HG02973 (cell line): ENCODE measurements around the gene CAD.
"Not testable (repeated sequence)": the region's sequence is repeated elsewhere in the genome, so short reads cannot be mapped to it uniquely, and the experiment has no call there.

Experiments
- ATAC-seq: cut with Tn5 transposase; IDR thresholded peaks from one replicate; pipeline ENCODE4 v1.9.1; 2021; ENCODE audit warnings: moderate library complexity; ENCODE audit not compliant: unreplicated experiment

The CAD gene

GRCh38 chr2:27217173-27218121 lies at the start of gene CAD:
CAD (plus strand) TSS chr2:27217369; CDS start chr2:27217552, 183 bp downstream.
- ATAC-seq, result peak; percentile 66

GRCh38 chr2:27170581-27171337 lies 46.4 kb upstream of the CAD start:
- no peak for ATAC-seq

- ATAC-seq, result no peak
Measured at GRCh38 chr2:27171351-27171848, 45.8 kb upstream of the CAD start.

- ATAC-seq, result no peak
Measured at GRCh38 chr2:27174638-27175037, 42.5 kb upstream of the CAD start.

- ATAC-seq, result no peak
Measured at GRCh38 chr2:27175330-27175729, 41.8 kb upstream of the CAD start.

- ATAC-seq, result not testable (repeated sequence)
Measured at GRCh38 chr2:27175781-27176180, 41.4 kb upstream of the CAD start.

GRCh38 chr2:27177441-27178351 lies 39.5 kb upstream of the CAD start:
- no peak for ATAC-seq

- no peak for ATAC-seq
Measured at GRCh38 chr2:27178469-27178868, 38.7 kb upstream of the CAD start.

GRCh38 chr2:27179344-27180000 lies 37.7 kb upstream of the CAD start:
- no peak for ATAC-seq

GRCh38 chr2:27182346-27182745 lies 34.8 kb upstream of the CAD start:
- ATAC-seq, result no peak

- ATAC-seq, result no peak
Measured at GRCh38 chr2:27184115-27184514, 33.1 kb upstream of the CAD start.

- ATAC-seq, result no peak
Measured at GRCh38 chr2:27185331-27186026, 31.7 kb upstream of the CAD start.

- ATAC-seq, result no peak
Measured at GRCh38 chr2:27186613-27187345, 30.4 kb upstream of the CAD start.

- no peak for ATAC-seq
Measured at GRCh38 chr2:27189989-27190388, 27.2 kb upstream of the CAD start.

- ATAC-seq, result no peak
Measured at GRCh38 chr2:27191070-27191829, 25.9 kb upstream of the CAD start.

GRCh38 chr2:27194538-27195354 lies 22.4 kb upstream of the CAD start:
- no peak for ATAC-seq

- ATAC-seq, result not testable (repeated sequence)
Measured at GRCh38 chr2:27195799-27196198, 21.4 kb upstream of the CAD start.
